AG04450 (cell line): ENCODE data around the gene FASTKD3. TPM values are rescaled to one million over a fixed set of nuclear protein-coding genes. Genes with fewer than 3 reads are reported as not detected.

Experiments used
- CTCF ChIA-PET: fragments of 300-600, 350-600 bp; formaldehyde crosslinking; extraction: SDS; loops from one replicate; lab custom pipeline; 2022; ENCODE audit warnings: antibody characterized with exemption, inconsistent platforms; lab: Charles Lee
- POLR2A ChIA-PET: fragments of 350-600 bp; formaldehyde crosslinking; extraction: SDS; loops from one replicate; lab custom pipeline; 2021; ENCODE audit warnings: antibody characterized with exemption, inconsistent platforms; lab: Yijun Ruan, JAX
- DNase-seq: peaks from one replicate; pipeline ENCODE4 v3.0.0-alpha.2; 2011; ENCODE audit warnings: low read depth, low spot score
- H3K27ac ChIP-seq: one replicate; pipeline ENCODE4 v1.5.1; 2012; ENCODE audit warnings: low read depth, low read length, control low read depth
- H3K27me3 ChIP-seq: one replicate; pipeline ENCODE4 v1.6.0; 2012; ENCODE audit warnings: low read length; ENCODE audit not compliant: control insufficient read depth, insufficient read depth
- H3K4me3 ChIP-seq: 2 replicates; pipeline ENCODE4 v1.5.1; 2011; ENCODE audit warnings: mild to moderate bottlenecking, low read depth, low read length, control low read depth
- H3K9me3 ChIP-seq: 2 replicates; pipeline ENCODE4 v1.5.1; 2012; ENCODE audit warnings: low read length; ENCODE audit not compliant: control insufficient read depth, insufficient read depth
- polyA plus RNA-seq: library from polyadenylated mRNA; depleted of rRNA; stranded (reverse); fragments of >200 nt; gene quantifications from 2 replicates; pipeline ENCODE4 v1.2.3, GENCODE V29; 2011
- TF ChIP-seq, protein P1 (sequence below): IDR thresholded peaks from 2 replicates; pipeline ENCODE4 v1.5.1; 2011; ENCODE audit warnings: low read depth, low read length, control low read depth, inconsistent platforms

Gene FASTKD3
- polyA plus RNA-seq, 1 experiment: 12.8 TPM

DNA sequence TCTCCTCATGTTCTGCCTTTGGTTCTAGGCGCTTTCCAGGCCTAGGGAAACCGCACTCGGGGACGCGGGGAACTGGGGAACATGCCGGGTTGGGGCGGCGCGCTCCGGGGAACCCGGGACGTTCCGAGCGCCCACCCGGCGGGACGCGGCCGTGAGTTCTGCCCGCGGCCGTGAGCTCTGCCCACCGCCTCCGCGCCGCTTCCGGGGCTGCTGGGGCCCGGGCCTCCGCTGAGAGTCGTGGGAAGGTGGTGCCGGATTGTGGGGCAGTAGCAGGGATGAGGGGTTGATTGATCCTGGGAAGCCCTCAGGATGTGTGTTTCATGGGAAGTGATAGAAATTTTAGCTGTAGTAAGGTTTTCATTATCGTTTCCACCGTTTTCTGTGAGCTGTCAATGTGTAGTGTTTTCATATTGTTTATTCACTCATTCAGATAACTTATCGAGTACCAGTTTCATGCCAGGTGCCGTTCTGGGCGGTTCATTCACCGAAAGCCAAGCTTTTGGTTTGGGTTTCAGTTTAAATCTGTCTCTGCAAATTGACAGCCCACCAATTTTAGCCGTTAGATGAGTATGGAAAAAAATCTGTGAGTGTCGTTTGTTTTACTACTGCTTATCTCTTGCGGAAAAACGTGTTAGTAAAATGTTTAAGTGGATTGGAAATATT is 774 bp upstream of the FASTKD3 start:
- ChIA-PET CTCF (interaction anchor here (1.0 to 12.9 kb wide), 4 partner anchors 9 to 53 kb away, joined by 3 to 102 read pairs (median 3); partner anchors contain the start of gene CFAP90), POLR2A (interaction anchor here (1.0 kb wide), 2 partner anchors 17 to 19 kb away, joined by 3 to 5 read pairs; partner anchors contain the start of gene CFAP90)
- Histone ChIP-seq H3K27ac (no peak overlapping the region), H3K4me3 (peak overlapping the region; percentile 85), H3K9me3 (peaks cover 3% of the 10 kb centered on the region; the same call in 1 of the 2 replicates), H3K27me3 (no peaks in the 10 kb centered on the region)
- TF ChIP-seq, protein P1, sequence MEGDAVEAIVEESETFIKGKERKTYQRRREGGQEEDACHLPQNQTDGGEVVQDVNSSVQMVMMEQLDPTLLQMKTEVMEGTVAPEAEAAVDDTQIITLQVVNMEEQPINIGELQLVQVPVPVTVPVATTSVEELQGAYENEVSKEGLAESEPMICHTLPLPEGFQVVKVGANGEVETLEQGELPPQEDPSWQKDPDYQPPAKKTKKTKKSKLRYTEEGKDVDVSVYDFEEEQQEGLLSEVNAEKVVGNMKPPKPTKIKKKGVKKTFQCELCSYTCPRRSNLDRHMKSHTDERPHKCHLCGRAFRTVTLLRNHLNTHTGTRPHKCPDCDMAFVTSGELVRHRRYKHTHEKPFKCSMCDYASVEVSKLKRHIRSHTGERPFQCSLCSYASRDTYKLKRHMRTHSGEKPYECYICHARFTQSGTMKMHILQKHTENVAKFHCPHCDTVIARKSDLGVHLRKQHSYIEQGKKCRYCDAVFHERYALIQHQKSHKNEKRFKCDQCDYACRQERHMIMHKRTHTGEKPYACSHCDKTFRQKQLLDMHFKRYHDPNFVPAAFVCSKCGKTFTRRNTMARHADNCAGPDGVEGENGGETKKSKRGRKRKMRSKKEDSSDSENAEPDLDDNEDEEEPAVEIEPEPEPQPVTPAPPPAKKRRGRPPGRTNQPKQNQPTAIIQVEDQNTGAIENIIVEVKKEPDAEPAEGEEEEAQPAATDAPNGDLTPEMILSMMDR: no peak
- DNase-seq: no peak

DNA sequence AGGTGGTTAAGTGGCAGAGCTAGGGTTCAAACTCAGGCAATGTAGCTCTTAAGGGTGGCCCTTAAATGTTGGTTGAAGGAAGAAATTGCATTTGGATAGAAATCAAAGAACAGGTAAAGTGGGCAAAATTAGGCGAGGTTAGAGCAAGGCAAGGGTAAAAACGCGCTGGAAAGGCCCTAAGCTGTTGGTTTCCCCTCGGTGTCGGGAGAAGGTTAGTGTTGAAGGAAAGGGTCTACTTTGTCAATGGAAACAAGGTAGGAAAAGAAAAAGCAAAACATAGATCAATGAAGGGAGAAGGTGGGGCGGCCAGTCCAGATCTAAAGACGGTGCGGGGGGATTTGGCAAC is 431 bp downstream of the FASTKD3 start:
- POLR2A ChIA-PET: interaction anchor here (0.6 to 1.0 kb wide), 3 partner anchors 17 to 833 kb away, joined by 3 to 5 read pairs (median 4); partner anchors contain the start of gene CFAP90
- TF ChIP-seq, protein P1: no peak
- peak overlapping the region; percentile 85 for H3K4me3 ChIP-seq
- peaks cover 3% of the 10 kb centered on the region; the same call in 1 of the 2 replicates for H3K9me3 ChIP-seq
- CTCF ChIA-PET: interaction anchor here (1.0 to 12.9 kb wide), 5 partner anchors 8 to 52 kb away, joined by 3 to 102 read pairs (median 3); partner anchors contain the start of gene CFAP90
- DNase-seq: no peak
- H3K27ac ChIP-seq: no peak overlapping the region
- H3K27me3 ChIP-seq: no peaks in the 10 kb centered on the region

DNA sequence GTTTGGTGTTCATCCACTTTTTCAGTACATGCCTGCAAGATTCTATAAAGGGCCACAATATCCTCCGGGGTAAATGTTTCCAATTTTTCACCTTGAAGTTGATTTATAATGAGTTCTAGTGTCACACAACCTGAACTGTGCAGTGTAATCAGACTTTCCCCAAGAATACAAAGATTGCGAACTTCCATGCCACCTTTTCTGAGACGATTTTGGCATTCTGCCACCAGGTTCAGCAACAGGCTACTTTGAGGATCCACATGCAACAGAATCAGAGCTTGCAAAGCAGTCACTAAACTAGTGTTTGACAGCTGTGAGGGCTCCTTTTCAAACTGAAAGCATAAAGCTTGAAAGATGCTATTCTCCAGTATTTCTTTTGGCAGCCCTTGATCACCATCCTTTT is 1.6 kb downstream of the FASTKD3 start:
- H3K9me3 ChIP-seq: peaks cover 3% of the 10 kb centered on the region; the same call in 1 of the 2 replicates
- CTCF ChIA-PET: interaction anchor here (1.0 to 12.9 kb wide), 3 partner anchors 10 to 50 kb away, joined by 3 to 102 read pairs (median 5); no protein-coding TSS in a partner anchor
- POLR2A ChIA-PET: no interaction called here
- H3K4me3 ChIP-seq: no peak overlapping the region
- no peak for DNase-seq
- no peak overlapping the region for H3K27ac ChIP-seq
- no peaks in the 10 kb centered on the region for H3K27me3 ChIP-seq
- TF ChIP-seq, protein P1: no peak

DNA sequence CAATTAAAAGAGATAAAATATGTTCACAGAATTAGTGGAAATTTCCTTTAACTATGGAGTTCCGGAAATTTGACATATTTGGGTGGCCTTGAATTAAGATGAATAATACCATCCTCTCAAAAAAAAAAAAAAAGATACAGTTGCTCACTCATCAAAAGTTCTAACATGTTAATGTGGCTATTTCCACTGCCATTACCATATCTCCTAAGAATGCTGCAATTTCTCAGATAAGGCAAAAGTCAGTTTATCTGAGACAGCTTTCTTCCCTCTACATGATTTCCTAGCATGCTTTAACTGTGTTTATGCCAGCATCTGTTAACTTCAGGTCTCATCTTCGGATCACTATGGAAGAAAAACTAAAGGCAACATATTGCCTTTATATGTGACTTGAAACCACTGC is 2.6 kb downstream of the FASTKD3 start:
- ChIA-PET POLR2A (no interaction called here), CTCF (interaction anchor here (12.9 kb wide), 1 partner anchor 21 kb away, joined by 102 read pairs; no protein-coding TSS in a partner anchor)
- no peaks in the 10 kb centered on the region for H3K27me3 ChIP-seq
- H3K27ac ChIP-seq: no peak overlapping the region
- no peak for DNase-seq
- TF ChIP-seq, protein P1: no peak
- no peak overlapping the region for H3K4me3 ChIP-seq
- H3K9me3 ChIP-seq: peaks cover 3% of the 10 kb centered on the region; the same call in 1 of the 2 replicates

DNA sequence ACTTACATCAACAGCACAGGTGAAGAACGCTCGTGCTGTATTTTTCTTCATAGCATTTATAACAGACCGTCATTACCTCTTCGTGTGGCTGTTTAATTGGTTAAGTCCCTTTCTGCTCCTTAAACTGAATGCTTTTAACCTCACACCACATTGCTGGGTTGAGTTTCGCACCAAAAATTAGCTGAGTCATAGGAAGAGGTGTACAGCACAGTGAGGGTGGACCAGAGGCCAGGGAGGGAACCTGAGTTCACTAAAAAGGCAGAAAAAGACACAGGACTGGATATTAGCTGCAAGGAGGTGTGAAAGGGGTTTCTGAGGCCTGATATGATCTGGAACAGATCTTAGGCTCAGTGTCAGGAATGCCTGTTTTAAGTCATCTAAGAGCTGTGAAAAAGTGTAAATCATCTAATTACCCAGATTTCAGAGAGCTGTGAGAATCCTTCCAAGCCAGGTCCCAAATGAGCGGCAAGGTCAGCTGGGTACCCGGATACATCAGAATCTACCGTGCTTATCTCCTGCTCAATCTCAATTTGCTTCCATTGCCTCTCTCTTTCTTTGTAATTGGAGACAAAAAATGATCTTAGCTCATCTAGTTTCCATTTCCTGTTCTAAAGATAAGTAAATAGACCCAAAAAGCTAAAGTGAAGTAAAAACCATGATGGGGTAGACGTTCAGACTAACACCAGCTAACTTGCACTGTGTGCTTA is 10.8 kb downstream of the FASTKD3 start:
- TF ChIP-seq, protein P1: no peak
- POLR2A ChIA-PET: no interaction called here
- CTCF ChIA-PET: interaction anchor here (0.6 to 1.8 kb wide), 4 partner anchors 9 to 985 kb away, joined by 3 to 6 read pairs (median 5); no protein-coding TSS in a partner anchor
- DNase-seq: no peak
- H3K9me3 ChIP-seq: no peaks in the 10 kb centered on the region
- no peaks in the 10 kb centered on the region for H3K27me3 ChIP-seq
- H3K4me3 ChIP-seq: no peak overlapping the region
- H3K27ac ChIP-seq: no peak overlapping the region
